GM21381 (cell line): Measurements from ENCODE around the gene JAM3.
"Not testable (repeated sequence)": the region's sequence is repeated elsewhere in the genome, so short reads cannot be mapped to it uniquely, and the experiment has no call there.

ENCODE experiments used
- ATAC-seq: cut with Tn5 transposase; IDR thresholded peaks from one replicate; pipeline ENCODE4 v1.9.1; 2021; ENCODE audit warnings: mild to moderate bottlenecking, moderate library complexity; ENCODE audit not compliant: unreplicated experiment

Gene JAM3

DNA sequence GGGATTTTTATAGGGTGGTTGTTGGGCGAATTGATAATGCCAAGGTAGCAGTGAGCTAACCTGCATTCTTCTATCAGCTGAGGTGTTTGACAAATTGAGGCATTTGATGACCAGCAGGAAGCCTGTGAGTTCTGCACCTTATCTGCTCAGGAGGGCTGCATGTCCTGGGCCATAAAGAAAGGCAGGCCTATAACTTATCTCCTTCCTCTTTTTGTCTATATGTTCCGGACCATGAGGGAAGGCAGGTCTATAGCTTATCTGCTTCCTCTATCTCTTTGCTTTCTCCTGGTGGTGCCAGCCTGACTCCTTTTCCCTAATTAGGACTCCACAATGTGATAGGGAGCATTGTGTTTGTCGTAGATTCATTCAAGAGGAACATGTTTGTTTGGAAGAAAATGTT, 8.6 kb upstream of the JAM3 start:
- ATAC-seq = no peak

GRCh38 chr11:134062265-134063123, 6.4 kb upstream of the JAM3 start:
- ATAC-seq = no peak

DNA sequence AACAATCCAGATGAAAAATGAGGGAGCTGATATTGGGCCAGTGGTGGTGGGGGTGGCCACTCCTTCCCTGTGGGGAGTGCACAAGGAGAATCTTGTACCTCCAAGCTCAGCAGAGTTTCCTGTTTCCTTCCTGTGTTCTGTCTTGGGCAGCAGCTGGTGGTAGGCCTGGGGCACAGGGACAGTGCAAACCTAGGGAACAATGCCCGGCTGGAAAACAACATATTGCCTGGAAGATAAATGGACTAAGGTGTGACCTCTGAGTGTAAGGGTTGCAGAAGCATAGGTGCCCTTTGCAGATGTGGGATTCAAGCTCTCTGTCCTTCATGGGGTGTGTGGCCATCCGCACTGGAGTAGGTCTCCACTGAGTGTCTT, 5.8 kb upstream of the JAM3 start:
- no peak for ATAC-seq

DNA sequence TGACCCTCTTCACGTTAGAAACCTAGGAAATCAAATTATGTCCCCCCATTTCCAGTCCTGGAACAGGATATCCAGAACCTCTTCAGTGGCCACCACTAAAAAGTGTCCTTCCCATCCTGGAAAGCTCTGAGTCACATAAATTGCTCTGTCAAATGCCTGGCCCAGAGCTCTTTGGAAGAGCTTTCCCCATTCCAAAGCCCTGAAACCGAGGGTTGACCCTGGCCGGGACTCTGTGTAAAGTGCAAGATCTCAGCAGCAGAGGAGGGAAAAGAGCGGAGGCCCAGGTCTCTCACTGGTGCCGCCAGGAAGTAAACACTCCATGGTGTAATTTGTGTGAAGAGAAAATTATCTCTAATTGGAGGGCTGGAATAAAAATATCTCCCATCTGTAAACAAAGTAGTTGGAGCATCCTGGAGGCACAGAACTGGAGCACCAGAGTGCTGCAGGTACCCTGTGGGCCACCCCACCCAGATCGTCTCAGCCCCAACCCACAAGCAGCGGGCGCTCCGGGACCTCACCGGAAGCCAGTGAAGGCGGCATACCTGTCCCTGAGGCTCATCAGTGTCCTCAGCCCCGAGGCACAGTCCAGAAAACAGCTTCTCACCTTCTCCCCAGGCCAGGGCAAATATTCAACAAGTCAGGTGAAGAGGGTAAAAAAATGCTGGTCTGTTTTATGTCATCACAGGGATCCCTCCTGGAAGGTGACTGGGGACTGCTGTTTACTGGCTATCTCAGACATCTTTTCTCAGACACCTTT, 4.7 kb upstream of the JAM3 start:
- no peak for ATAC-seq

- no peak for ATAC-seq
Observed at GRCh38 chr11:134065381-134065780, 3.5 kb upstream of the JAM3 start.

- no peak for ATAC-seq
Observed at GRCh38 chr11:134066943-134067885, 1.7 kb upstream of the JAM3 start.

GRCh38 chr11:134069426-134070341, 812 bp downstream of the JAM3 start:
- no peak for ATAC-seq

GRCh38 chr11:134070342-134070845, 1.5 kb downstream of the JAM3 start:
- no peak for ATAC-seq

DNA sequence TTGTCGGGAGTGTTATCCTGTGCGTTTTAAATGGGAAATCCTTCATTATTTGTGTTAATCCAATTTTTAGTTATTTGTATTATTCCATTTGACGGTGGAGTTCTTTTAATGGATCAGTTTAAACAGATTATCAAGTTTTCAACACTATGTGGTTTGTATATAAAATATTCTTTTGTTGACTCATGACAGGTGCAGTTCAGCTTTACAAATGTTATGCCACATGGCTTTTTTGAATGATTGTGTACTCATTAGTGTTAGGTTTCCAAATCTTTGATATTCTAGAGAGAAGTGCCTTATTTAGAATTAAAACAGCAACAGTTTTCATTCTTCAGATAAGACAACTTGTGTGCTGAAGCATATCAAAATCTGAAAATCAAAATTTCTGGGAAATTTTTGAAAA, 2.4 kb downstream of the JAM3 start:
- no peak for ATAC-seq

GRCh38 chr11:134071766-134072402, 3.0 kb downstream of the JAM3 start:
- ATAC-seq = no peak

DNA sequence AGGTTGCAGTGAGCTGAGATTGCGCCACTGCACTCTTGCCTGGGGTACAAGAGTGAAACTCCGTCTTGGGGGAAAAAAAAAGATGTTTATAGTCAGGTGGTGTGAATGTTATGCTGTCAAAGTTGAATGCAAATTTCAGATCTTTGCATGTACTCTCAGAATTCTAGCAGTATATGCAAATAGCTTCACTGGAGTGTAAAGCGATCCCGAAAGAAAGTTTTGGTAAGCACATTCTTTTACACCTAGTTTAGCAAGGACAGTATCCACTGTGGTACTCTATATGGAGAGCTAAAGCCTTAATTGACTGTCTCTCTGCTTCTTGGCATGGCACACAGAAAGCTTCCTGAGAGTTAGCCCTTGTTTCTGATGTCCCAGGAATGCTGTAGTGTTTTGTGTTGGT, 4.0 kb downstream of the JAM3 start:
- peak; percentile 51 for ATAC-seq

DNA sequence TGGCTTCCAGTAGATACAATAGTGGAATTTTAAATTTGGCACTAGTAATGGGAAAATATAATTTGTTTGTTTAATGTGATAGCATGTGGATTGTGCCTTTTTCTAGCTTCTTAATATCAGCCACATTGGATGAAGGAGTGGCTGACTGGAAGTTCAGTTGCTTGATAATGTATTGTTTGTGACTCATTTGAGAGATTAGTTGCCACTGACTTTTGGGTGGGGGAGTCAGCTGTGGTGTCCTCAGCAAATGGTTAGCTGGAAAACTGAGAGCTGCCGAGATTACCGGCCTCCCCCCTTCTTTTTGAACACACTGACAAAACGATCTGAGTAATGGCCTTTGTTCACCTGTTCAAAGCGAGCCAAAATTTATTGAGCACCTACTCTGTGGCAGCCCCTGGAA, 5.5 kb downstream of the JAM3 start:
- ATAC-seq = no peak

- no peak for ATAC-seq
Observed at GRCh38 chr11:134074766-134075165, 5.9 kb downstream of the JAM3 start.

GRCh38 chr11:134079317-134079716, 10.4 kb downstream of the JAM3 start:
- ATAC-seq = no peak

GRCh38 chr11:134081258-134081657, 12.4 kb downstream of the JAM3 start:
- not testable (repeated sequence) for ATAC-seq

DNA sequence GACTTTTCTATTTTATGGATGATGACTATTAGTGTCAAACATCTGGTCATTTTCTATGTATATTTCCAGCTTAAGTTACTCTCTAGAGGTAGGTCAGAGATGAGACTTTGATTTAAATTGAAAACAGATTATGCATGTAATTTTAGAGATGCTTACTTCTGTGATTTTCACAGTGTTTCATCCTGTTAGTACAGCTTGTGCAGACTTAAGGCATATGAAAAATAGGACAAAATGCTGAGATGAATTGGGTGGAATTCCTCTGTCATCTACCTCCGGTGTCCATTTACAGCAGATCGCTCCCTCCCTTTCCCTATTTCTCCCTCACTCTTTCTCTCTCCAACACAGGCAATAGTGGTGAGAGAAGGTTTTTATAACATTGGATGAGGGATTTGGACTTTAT, 14.1 kb downstream of the JAM3 start:
- no peak for ATAC-seq

DNA sequence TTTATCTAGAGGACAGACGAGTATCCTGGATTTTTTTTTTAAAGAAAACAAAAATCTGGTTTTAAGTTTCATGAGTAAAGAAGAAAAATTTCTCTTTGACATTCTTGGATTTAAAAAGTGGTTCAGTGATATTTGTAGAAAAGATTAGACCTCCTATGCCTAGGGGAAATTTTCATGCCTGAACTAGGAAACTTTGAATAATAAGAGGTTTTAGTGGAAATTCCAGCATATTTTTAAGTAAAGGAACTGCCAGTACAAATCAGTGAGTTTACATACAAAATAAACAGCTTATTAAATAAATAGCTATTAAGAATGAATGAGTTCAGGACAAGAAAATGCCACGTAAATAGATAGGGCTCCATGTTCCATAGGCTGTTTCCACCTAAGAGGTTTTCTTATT, 17.5 kb downstream of the JAM3 start:
- no peak for ATAC-seq

DNA sequence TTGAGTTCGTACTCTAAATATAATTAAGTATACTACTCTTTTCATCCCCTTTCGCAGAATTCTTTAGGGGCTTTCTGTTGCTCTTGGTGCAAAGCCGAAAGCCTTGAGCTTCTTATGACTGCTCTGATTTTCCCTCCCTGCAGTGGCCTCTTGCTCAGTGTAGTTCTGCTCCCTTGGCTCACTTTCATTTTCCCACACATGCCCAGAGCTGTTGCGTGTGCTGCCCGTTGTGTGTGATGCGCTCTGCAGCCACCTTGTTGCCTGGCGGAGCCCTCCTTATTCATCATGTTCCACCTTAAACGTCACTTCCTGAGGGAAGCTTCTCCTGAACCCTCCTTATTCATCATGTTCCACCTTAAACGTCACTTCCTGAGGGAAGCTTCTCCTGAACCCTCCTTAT, 23.1 kb downstream of the JAM3 start:
- ATAC-seq = not testable (repeated sequence)

DNA sequence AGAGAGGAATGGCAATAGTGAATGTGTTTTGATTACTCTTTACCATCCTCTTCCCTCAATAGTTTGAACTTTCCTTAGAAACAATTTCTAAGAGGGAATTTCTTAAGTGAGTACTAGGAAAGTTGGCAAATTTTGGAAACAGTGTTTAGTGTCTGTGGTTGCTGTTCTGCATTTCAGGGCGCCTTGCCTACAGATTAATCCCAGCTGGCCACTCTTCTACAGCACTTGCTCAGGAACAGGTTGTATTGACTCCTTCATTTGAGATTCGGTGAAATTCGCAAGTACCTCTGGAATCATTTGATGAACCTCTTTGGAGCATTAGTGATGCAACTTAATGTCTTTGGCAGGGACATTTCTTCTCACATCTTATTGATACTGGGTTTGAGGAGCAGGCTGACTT, 28.3 kb downstream of the JAM3 start:
- ATAC-seq = no peak
